ENCODE results near the gene CAMTA1.
"Not testable (repeated sequence)": the region's sequence is repeated elsewhere in the genome, so short reads cannot be mapped to it uniquely, and the experiment has no call there.

The CAMTA1 gene

DNA sequence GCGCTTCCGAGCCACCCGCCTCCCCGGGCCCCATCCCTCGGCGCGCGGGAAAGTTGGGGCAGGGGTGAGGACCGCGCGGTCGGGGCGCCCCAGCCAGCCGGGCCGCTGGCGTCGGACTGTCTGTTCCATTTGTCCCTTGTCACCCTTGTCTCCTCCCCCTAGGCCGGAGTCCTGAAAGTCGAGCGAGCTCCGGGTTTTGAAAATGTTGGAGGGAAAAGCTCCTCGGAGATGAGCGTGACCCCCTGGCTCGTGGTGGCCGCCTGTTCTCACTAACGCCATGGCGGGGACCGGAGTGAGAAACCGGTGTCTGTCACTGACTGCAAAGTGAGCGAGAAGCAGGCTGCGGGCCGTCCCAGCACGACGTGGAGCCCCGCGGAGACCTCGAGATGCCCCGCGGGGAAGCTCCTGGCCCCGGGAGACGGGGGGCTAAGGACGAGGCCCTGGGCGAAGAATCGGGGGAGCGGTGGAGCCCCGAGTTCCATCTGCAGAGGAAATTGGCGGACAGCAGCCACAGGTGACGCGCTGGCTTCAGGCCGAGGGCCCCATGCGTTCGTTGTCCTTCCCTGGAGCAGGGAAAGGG lies 999.3 kb downstream of the CAMTA1 start:
- TF ChIP-seq, protein P1, sequence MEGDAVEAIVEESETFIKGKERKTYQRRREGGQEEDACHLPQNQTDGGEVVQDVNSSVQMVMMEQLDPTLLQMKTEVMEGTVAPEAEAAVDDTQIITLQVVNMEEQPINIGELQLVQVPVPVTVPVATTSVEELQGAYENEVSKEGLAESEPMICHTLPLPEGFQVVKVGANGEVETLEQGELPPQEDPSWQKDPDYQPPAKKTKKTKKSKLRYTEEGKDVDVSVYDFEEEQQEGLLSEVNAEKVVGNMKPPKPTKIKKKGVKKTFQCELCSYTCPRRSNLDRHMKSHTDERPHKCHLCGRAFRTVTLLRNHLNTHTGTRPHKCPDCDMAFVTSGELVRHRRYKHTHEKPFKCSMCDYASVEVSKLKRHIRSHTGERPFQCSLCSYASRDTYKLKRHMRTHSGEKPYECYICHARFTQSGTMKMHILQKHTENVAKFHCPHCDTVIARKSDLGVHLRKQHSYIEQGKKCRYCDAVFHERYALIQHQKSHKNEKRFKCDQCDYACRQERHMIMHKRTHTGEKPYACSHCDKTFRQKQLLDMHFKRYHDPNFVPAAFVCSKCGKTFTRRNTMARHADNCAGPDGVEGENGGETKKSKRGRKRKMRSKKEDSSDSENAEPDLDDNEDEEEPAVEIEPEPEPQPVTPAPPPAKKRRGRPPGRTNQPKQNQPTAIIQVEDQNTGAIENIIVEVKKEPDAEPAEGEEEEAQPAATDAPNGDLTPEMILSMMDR (IDR thresholded peaks at IDR 0.05; ENCODE audit: insufficient read depth, low read depth, low read length, missing control alignments) = no peak
- no peak for DNase-seq (ENCODE audit: low read depth)

DNA sequence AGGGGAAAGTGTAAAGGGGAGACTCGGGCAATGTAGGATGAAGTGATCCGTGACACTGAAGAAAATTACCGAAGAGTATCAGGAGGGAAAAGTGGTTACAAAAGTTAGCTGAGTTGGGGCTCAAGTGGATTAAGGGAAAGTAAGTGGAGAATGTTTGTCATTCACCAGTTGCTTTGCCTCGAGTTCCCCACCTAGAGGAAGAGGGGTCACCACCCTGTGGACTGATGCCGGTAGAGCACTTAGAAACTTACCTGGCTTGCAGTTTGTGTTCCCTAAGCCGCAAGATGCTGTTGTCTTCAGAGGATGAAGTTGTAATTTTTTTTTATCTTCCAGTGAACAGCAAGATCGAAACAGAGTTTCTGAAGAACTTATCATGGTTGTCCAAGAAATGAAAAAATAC lies 999.9 kb downstream of the CAMTA1 start:
- DNase-seq (ENCODE audit: low read depth) = no peak
- no peak overlapping the region for H3K4me3 ChIP-seq (ENCODE audit: low read length)
- TF ChIP-seq, protein P1 (IDR thresholded peaks at IDR 0.05; ENCODE audit: insufficient read depth, low read depth, low read length, missing control alignments) = no peak

More for the DNA sequence above, 999.3 kb downstream of the CAMTA1 start:
- peak overlapping the region; percentile 47 for H3K4me3 ChIP-seq (ENCODE audit: low read length)

DNA sequence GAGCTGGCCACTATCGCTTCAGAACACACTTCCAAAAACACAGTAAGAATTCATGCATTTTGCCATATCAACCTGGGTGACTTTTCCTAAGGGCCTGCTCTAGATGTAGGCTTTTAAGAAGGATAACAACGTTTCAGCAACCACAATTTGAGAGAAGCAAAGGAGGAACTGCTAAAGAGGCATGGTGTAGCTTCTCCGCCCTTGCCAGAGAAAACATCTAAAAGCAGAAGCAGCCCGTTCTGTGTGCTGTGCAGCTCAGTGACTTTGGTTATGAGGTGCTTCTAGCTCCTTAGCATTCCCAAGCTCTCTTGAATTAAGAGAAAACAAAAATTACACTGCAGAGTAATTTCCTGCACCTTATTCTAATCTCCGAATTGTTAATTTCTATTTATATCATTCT lies 1001.5 kb downstream of the CAMTA1 start:
- no peak for DNase-seq (ENCODE audit: low read depth)
- TF ChIP-seq, protein P1 (IDR thresholded peaks at IDR 0.05; ENCODE audit: insufficient read depth, low read depth, low read length, missing control alignments) = no peak
- no peak overlapping the region for H3K4me3 ChIP-seq (ENCODE audit: low read length)

DNA sequence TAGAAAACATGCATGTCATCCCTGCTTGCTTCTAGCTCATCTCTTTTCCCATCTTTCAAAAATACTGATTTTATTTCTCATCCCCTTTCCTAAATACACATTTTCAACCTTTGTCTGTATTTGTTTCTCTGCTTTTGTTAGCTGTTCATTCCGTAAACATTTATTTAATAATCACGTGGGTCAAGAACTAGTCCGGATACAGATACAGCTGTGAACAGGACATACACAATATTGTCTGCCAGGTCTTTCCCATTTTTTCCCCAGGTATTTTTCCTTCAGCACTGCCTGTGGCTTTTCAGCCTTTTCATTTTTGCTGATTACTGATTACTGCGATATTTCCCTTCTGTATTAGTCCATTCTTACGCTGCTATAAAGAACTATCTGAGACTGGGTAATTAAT lies 1004.6 kb downstream of the CAMTA1 start:
- no peak overlapping the region for H3K4me3 ChIP-seq (ENCODE audit: low read length)
- TF ChIP-seq, protein P1 (IDR thresholded peaks at IDR 0.05; ENCODE audit: insufficient read depth, low read depth, low read length, missing control alignments) = no peak
- no peak for DNase-seq (ENCODE audit: low read depth)

DNA sequence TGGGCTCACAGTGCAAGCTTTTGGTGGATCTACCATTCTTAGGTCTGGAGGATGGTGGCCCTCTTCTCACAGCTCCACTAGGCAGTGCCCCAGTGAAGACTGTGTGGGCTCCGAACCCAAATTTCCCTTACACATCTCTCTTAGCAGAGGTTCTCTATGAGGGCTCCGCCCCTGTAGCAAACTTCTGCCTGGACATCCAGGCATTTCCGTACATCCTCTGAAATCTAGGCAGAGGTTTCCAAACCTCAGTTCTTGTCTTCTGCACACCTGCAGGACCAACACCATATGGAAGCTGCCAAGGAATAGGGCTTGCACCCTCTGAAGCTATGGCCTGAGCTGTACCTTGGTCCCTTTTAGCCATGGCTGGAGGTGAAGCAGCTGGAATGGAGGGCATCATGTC lies 1005.8 kb downstream of the CAMTA1 start:
- DNase-seq (ENCODE audit: low read depth); H3K4me3 ChIP-seq (ENCODE audit: low read length): not testable (repeated sequence)

DNA sequence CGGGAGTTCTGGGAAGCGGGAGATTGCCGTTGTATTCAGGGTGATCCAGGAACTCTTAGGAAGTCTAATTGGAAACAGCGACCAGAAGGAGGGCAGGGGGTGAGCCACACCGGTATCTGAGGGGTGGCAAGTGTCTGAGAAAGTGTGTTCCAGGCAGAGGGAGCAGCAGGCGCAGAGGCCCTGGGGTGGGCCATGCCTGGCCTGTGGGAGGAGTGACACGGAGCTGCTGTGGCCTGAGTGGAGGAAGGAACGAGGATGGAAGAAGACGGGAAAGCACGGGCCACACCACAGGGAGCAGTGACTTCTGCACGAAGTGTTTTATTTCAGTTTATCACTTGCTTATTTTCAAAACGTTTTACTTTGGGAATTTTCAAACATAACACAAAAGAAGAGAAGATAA lies 1010.2 kb downstream of the CAMTA1 start:
- H3K4me3 ChIP-seq (ENCODE audit: low read length) = no peak overlapping the region
- TF ChIP-seq, protein P1 (IDR thresholded peaks at IDR 0.05; ENCODE audit: insufficient read depth, low read depth, low read length, missing control alignments) = no peak
- DNase-seq (ENCODE audit: low read depth) = no peak

DNA sequence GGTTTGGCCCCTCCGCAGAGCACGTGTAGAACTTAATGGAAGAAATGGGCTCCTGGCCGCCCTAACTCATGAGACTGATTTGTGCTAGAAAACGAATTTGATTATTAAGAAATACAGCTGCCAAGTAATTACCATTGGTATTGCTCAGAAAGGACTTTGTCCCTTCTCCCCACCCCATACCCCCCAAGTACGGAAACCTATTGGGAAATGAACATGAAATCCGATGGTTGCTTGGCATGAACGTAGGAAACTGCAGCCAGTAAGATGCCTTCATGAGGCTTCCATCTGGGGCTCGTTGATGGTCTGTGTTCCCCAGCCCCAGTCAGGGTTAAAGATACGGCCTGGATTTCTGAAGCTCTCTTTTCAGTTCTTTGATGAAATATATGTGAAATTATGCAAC lies 1020.2 kb downstream of the CAMTA1 start:
- no peak for DNase-seq (ENCODE audit: low read depth)
- H3K4me3 ChIP-seq (ENCODE audit: low read length) = no peak overlapping the region
- TF ChIP-seq, protein P1 (IDR thresholded peaks at IDR 0.05; ENCODE audit: insufficient read depth, low read depth, low read length, missing control alignments) = no peak

Measured in epithelial cell of esophagus (primary cell).